ENCODE data around the gene HOXB6. TPM values are rescaled to one million over a fixed set of nuclear protein-coding genes. Genes with fewer than 3 reads are reported as not detected.
A peak's percentile ranks its signal among the peaks of the same experiment; 100 is the strongest.

The HOXB6 gene
- total and polyA plus RNA-seq, 4 donors: 5.3 to 7.5 (median 5.7) TPM

GRCh38 chr17:48589060-48589830 is 15.5 kb downstream of the HOXB6 start:
- Histone ChIP-seq H3K4me3 (peak overlapping the region; percentile 20), H3K9me3 (ENCODE audit: control insufficient read depth in 4 of 4, insufficient read depth in 3 of 4, low read length in 3 of 4) (no peaks in the 10 kb centered on the region), H3K27ac (ENCODE audit: low read depth in 1 of 2, low read length in 1 of 2) (peak overlapping the region in 1 of 2 donors; percentile 91), H3K36me3 (ENCODE audit: control insufficient read depth in 4 of 4, insufficient read depth in 4 of 4, low read length in 4 of 4) (peaks cover 0 to 16% (median 3%) of the 10 kb centered on the region in 4 donors), H3K4me1 (ENCODE audit: control insufficient read depth in 5 of 5, insufficient read depth in 5 of 5, low read length in 5 of 5) (peaks cover 0 to 61% (median 2%) of the 10 kb centered on the region in 5 donors), H3K9ac (ENCODE audit: insufficient read depth in 1 of 2, low read length in 2 of 2) (peak overlapping the region; percentile 74 to 98), H3K27me3 (ENCODE audit: control insufficient read depth in 3 of 3, insufficient read depth in 3 of 3, low read length in 2 of 3) (peaks cover 3 to 66% (median 5%) of the 10 kb centered on the region in 3 donors)
- TF ChIP-seq CTCF (IDR thresholded peaks at IDR 0.05; ENCODE audit: control extremely low read depth, extremely low read depth): no peak
- 20 to 30% methylated on average over 10 of the region's 10 CpGs for WGBS, 2 donors
- DNase-seq (peak in 2 of 3 donors; percentile 72 to 76), ATAC-seq (ENCODE audit: insufficient read depth, low FRiP score) (no peak)

GRCh38 chr17:48588528-48588927 is 16.3 kb downstream of the HOXB6 start:
- TF ChIP-seq CTCF (IDR thresholded peaks at IDR 0.05; ENCODE audit: control extremely low read depth, extremely low read depth): no peak
- Histone ChIP-seq H3K4me1 (ENCODE audit: control insufficient read depth in 5 of 5, insufficient read depth in 5 of 5, low read length in 5 of 5) (peaks cover 0 to 64% (median 7%) of the 10 kb centered on the region in 5 donors), H3K9ac (ENCODE audit: insufficient read depth in 1 of 2, low read length in 2 of 2) (peak overlapping the region; percentile 74 to 98), H3K27ac (ENCODE audit: low read depth in 1 of 2, low read length in 1 of 2) (peak overlapping the region in 1 of 2 donors; percentile 77), H3K4me3 (no peak overlapping the region), H3K36me3 (ENCODE audit: control insufficient read depth in 4 of 4, insufficient read depth in 4 of 4, low read length in 4 of 4) (peaks cover 0 to 16% (median 3%) of the 10 kb centered on the region in 4 donors), H3K9me3 (ENCODE audit: control insufficient read depth in 4 of 4, insufficient read depth in 3 of 4, low read length in 3 of 4) (no peaks in the 10 kb centered on the region), H3K27me3 (ENCODE audit: control insufficient read depth in 3 of 3, insufficient read depth in 3 of 3, low read length in 2 of 3) (peaks cover 3 to 64% (median 5%) of the 10 kb centered on the region in 3 donors)
- WGBS, 2 donors: 13 to 20% methylated on average over 2 of the region's 2 CpGs
- ATAC-seq (ENCODE audit: insufficient read depth, low FRiP score): no peak
- peak; percentile 27 to 74 (median 48) for DNase-seq

- ATAC-seq (ENCODE audit: insufficient read depth, low FRiP score) (no peak), DNase-seq (peak in 1 of 3 donors; percentile 41)
- H3K27me3 ChIP-seq (ENCODE audit: control insufficient read depth in 3 of 3, insufficient read depth in 3 of 3, low read length in 2 of 3): peaks cover 3 to 60% (median 5%) of the 10 kb centered on the region in 3 donors
- no peak for TF ChIP-seq CTCF (IDR thresholded peaks at IDR 0.05; ENCODE audit: control extremely low read depth, extremely low read depth)
- peaks cover 0 to 69% (median 7%) of the 10 kb centered on the region in 5 donors for H3K4me1 ChIP-seq (ENCODE audit: control insufficient read depth in 5 of 5, insufficient read depth in 5 of 5, low read length in 5 of 5)
- peaks cover 0 to 11% (median 3%) of the 10 kb centered on the region in 4 donors for H3K36me3 ChIP-seq (ENCODE audit: control insufficient read depth in 4 of 4, insufficient read depth in 4 of 4, low read length in 4 of 4)
- peak overlapping the region in 1 of 2 donors; percentile 77 for H3K27ac ChIP-seq (ENCODE audit: low read depth in 1 of 2, low read length in 1 of 2)
- peak overlapping the region; percentile 61 to 98 for H3K9ac ChIP-seq (ENCODE audit: insufficient read depth in 1 of 2, low read length in 2 of 2)
- H3K9me3 ChIP-seq (ENCODE audit: control insufficient read depth in 4 of 4, insufficient read depth in 3 of 4, low read length in 3 of 4): no peaks in the 10 kb centered on the region
- 21 to 36% methylated on average over 2 of the region's 2 CpGs for WGBS, 2 donors
- no peak overlapping the region for H3K4me3 ChIP-seq
Measured at GRCh38 chr17:48588074-48588415, 16.7 kb downstream of the HOXB6 start.
